Fibroblast of skin of left biceps (primary cell): ENCODE data around the gene TBCA.
"Not testable (repeated sequence)": the region's sequence is repeated elsewhere in the genome, so short reads cannot be mapped to it uniquely, and the experiment has no call there.

Experiments
- DNase-seq, 2 experiments: peaks; one replicate each; pipeline ENCODE4 v3.0.0-alpha.2; 2013; ENCODE audit warnings: low read depth in 2 of 2

Gene TBCA

DNA sequence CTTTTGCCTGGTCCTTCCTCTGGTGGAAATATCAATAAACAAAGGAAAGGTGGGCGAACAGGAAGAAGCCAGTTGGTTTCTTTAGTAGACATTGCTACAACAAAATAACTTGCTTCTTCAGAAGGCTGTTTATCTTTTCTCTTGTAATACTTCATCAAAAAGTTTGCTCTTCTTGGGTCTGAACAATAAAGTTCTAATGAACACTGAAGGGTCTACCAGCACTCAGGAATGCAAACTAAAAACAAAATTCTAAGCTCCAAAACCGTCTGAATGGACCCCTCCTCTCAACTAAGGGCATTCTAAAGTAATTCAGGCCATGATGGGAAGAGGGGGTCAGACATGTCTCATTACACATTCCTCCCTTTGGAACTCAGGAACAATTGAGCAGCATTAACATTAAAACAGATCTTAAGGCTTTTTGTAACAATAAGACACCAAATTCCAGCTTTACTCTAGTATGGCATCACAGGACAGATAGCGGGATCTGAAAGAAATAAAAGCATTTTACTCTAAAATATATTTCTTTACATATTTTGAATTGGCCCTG lies 2.3 kb downstream of the TBCA start:
- DNase-seq: no peak

DNA sequence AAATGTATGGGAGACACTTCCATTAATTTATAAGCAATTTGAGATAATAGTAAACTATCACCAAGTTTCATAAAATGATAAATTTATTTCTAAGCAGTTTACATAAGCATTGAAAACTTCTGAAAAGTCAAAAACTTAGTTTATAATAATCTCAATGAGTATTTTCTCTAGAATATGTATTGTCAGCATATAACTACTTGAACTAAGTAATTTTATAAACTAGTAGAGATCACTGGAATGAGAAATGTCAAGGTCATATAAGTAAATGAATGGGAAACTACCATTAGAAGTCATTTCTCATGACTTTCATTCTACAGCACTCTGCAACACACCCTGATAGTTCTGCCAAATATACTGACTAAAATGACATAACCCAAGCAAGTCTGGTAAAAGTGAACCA lies 3.4 kb downstream of the TBCA start:
- DNase-seq: no peak

DNA sequence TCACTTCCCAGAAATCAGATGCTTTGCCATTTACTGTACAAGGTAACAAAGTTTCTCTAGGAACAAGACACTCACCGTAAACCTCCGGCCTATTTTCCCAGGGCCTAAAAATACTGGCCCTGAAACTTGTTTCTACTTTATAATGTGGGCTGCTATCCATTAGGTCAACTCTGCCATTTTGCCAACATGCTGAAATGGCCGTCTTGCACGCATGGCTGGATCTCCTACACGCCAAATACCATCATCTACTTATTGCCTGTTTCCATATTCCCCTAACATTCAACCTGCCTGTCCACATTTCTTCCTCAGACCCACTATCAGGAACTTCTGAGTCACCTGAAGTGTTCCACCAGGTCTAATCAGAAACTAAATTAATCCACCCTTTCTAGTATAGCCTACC lies 4.7 kb downstream of the TBCA start:
- no peak for DNase-seq

DNA sequence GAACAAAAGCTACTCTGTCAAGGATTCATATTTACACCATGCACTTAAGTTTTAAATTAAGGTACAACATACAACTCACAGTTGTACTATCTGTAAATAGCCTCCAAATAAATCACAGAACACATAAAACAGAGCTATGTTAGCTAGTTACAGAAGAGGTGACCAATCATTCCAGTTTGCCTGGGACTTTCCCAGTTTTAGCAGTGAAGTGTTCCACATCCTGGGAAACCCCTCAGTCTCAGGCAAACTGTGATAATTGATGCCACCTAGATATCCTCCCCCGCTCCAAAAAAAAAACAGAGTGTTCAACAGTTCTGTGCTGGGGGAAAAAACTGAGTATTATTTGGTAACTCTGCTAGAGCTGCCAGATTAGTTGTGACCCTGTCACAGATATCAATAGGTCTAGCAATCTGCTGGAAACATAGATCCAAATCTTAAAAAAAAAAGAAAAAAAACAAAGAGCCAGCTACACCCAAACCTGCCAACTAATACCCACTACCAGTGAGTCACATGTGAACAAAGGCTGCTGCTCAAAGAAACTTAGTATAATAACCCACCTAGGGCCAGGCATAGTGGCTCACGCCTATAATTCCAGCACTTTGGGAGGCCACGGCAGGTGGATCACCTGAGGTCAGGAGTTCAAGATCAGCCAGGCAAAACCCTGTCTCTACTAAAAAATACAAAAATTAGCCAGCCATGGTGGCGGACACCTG lies 5.7 kb downstream of the TBCA start:
- DNase-seq: no peak

DNA sequence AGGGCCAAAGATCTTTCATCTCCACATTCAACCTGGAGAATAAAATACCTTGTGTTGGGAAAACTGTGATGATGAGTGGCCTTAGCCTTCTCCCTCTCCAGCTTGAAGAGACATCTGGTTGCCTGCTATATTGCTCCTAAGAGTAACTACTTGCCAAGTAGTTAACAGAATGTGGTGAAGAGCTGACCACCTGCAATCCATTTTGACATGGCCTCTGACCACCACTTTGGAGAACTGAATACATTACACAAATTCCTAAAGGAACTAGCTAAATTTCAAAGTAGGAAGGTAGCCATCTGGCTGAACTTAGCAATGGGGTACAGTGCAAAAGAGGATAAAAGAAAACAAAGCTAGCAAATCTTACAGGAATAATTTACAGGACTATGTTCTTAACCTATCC lies 7.2 kb downstream of the TBCA start:
- no peak for DNase-seq

DNA sequence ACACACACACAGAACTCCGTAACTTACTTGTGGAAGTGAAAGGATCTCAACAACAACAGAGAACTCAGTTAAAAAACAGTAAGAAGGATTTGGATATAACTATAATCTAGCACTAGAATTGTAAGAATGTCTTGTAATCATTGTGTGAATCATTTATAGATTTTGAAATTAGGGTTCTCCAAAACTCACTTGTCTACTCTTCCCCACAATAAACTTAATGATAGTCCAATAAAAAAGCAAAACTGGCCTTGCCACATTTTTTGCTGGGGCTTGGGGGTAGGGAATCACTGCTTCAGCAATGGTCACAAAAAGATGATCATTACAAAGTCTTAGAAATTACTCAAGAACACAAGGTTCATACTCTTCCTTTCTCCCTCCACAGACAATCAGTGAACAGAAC lies 8.8 kb downstream of the TBCA start:
- no peak for DNase-seq

DNA sequence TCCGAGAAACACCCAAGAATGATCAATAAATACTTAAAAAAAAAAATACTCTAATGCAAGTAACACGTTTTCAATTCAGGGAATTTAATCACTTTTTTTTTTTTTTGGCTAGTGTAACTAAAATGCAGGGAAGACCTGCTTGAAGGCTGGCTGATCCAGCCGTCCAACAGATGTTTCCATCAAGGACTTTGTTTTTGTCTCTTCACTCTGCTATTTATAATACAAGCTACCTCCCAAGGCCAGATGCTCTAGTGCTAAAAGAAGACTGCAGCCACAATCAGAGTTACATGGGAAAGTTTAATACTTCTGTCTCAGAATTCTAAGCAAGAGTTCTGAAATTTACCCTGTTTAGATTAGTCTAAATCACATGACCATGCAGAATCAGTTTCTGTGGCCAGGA lies 14.5 kb downstream of the TBCA start:
- no peak for DNase-seq

DNA sequence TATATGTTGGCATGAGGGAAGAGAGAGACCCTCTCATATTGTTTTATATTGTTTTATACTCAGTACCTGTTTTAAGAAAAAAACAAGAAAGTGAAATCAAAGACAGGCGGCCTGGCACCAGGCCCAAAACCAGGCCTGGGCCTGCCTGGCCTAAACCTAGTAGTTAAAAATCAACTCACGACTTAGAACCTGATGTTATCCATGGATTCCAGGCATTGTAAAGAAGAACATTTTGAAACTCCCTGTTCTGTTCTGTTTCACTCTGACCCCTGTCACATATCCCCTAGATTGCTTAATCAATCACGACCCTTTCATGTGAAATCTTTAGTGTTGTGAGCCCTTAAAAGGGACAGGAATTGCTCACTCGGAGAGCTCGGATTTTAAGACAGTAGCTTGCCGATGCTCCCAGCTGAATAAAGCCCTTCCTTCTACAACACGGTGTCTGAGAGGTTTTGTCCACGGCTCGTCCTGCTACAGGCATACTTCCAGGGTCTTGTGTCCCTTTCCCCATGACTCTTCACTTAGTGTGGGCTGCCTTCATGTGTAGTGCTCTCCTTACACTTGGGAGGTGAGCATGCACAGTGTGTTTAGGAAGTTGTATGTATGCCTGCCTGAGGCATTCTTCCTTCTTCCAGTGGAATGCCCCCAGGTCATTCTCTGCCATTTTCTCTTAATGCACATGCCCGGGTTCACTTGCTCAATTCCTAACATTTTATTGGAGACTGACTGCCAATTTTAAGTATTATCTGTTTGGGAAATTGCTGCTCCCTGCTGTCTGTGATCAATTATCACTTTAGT lies 17.8 kb downstream of the TBCA start:
- no peak for DNase-seq

DNA sequence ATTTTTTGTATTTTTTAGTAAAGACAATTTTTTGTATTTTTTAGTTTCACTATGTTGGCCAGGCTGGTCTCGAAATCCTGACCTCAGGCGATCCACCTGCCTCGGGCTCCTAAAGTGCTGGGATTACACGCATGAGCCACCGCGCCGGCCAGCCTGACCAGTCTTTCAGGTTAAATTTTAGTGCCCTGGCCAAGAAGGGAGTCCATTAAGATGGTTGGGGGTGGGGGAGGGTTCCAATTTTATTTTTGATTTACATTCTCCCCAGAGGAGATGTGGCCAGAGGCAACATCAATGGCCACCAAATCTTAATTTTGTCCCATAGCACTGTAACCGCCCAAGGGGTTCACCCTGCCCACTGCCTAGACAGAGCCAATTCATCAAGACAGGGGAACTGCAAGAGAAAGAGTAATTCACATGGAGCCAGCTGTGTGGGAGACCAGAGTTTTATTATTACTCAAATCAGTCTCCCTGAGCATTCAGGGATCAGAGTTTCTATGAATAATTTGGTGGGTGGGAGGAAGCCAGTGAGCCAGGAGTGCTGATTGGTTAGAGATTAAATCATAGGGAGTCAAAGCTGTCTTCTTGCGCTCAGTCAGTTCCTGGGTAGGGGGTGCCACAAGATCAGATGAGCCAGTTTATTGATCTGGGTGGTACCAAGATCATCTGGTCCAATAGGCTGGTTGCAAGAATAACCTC lies 24.7 kb downstream of the TBCA start:
- no peak for DNase-seq

DNA sequence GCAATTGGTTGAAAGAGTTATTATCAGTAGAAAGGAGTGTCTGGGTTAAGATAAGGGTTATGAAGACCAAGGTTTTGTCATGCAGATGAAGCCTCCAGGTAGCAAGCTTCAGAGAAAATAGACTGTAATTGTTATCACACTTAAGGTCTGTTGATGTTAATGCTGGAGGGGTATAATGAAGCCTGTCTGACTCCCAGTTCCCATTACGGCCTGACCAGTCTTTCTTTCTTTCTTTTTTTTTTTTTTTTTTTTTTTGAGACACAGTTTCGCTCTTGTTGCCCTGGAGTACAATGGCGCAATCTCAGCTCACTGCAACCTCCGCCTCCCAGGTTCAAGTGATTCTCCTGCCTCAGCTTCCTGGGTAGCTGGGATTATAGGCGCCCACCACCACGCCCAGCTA lies 25.2 kb downstream of the TBCA start:
- DNase-seq: not testable (repeated sequence)

DNA sequence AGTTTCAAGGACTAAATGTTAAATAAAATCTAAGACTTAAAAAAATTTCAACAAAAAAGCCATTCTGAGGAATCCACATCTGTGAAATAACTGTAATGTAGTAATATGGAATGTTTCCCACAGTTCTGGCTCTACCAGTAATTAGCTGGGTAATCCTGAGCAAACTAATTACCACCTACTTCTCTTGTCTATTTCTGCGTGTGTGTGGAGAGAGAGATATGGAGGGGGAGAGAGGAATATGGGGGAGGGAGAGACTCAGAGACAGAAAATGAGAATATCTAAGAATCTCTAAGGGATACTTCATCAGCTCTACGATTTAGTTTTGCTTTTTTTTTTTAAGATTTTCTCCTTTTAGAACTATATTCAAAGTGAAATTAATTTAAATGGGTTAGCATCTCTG lies 28.0 kb downstream of the TBCA start:
- no peak for DNase-seq

DNA sequence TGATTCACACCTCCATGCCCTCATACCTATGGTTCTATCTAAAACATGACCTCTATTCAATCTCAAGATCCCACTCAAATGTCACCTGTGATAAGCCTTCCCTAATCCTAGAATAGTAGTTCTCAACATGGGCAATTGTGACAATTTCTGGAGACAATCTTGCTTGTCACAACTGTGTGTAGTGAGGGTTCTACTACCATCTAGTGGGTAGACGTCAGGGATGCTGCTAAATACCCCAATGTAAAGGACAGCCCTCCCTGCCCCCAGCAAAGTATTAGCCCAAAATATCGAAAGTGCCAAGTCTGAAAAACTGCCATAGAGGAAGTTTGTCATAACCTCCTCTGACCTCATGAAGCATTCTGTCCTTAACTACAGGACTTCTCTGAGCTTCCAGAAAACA lies 32.0 kb downstream of the TBCA start:
- DNase-seq: no peak

DNA sequence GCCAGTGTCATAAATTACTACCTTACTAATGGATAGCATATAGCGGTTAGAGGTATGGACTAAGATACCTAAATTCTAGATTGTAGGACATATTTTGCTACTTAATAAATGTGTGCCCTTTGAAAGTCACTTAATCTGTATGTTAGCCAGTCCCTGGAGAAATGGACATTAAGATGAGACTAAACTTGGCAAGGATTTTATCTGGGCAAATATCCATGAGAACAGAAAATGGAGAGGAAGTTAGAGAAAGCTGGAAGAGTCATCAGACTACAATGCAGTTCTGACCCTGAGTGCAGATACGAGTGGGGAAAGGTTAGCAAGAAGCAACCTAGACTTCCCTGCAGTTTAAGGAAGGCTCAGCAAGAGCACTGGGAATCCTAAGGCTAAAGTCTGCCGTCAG lies 33.0 kb downstream of the TBCA start:
- DNase-seq: no peak

DNA sequence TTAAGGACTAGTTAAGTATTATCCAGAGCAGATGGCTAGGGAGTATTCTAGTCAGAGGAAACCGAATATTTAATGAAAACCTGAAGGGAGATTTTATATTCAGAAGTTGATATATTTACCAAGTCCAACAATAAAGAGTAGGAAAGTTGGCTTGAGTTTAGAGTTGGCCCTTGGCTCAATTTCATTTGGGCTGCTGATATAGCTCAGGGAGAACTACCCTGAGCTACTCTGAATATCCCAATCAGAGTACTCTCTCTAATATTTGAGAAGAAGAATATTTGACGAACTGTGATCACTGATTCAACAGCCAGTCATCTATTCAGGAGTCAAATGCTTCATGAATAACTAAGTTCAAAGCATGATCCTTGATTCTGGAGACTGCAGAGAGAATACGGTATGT lies 34.5 kb downstream of the TBCA start:
- no peak for DNase-seq

DNA sequence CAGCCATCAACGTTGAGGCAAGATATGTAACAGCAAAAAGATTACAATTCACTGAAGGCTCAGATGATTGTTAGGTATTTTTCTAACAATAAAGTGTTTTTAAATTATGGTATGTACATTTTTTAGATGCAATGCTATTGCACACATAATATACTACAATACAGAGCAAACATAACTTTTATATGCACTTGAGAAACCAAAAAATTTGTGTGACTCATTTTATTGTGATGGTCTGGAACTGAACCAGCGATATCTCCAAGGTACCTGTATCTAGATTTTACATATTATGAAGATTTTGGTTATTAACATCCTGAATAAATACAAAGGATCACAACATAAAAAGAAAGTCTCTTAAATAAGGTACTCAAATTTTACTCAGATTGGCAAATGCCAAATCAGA lies 41.3 kb downstream of the TBCA start:
- no peak for DNase-seq

DNA sequence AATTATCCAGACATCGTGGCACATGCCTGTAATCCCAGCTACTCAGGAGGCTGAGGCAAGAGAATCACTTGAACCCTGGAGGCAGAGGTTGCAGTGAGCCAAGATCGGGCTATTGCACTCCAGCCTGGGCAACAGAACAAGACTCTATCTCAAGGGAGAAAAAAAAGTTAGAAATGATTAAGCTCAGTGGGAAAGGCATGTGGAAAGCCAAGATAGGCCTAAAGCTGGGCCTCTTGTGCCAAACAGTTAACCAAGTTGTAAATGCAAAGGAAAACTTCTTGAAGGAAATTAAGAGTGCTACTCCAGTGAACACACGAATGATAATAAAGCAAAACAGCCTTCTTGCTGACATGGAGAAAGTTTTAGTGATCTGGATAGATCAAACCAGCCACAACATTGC lies 43.0 kb downstream of the TBCA start:
- no peak for DNase-seq

DNA sequence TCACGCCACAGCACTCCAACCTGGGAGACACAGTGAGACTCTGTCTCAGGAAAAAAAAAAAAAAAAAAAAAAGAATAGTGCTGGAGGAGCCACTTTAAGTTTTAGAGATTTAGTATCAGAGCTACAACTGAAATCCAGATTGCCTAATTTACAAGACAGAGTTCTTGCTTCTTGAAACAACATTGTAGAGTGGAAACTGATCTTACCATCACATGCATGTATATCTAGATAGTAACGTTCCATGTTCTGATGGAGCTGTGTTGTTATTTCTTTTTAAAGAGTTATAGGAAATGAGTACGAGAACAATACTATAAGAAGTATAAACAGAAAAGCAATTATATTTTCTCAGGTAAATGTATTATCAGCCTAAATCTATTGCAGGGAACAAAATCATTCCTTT lies 48.9 kb downstream of the TBCA start:
- DNase-seq: no peak

DNA sequence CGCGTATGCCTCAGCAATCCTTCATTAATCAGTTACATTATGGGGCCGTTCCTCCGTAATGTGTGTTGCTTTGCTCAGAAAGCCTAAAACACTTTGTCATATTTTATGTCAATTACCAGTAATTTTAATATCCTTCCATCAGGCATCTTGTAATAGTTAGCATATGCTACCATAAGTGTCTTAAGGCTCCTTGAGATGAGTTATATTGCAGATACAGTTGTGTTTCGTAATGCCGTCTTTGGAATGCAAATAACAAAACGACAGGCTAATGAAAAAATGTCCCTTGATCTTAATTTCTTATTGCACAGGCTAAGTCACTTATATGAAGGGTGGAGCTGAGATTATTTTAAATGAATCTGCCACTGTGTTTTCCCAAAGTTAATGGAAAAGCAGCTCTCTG lies 50.5 kb downstream of the TBCA start:
- DNase-seq: peak in 1 of 2 experiments; percentile 5

DNA sequence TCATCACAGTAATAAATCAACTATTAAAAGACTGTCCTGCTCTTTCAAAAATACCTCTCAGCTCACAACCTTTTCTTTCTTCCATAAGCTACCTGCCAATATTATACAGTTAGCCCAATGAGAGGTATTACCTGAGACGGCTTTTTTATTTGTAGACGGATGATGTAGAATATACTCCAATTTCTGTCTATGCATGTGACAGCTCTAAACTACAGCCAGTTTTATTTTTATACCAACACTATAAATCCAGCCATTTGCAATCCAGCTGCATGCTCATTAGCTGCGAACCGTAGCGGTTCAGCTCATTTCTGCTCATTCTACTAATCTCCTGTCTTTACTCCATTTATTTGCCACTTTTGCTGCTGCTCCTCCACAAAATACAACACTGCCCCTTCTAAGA lies 51.2 kb downstream of the TBCA start:
- no peak for DNase-seq

DNA sequence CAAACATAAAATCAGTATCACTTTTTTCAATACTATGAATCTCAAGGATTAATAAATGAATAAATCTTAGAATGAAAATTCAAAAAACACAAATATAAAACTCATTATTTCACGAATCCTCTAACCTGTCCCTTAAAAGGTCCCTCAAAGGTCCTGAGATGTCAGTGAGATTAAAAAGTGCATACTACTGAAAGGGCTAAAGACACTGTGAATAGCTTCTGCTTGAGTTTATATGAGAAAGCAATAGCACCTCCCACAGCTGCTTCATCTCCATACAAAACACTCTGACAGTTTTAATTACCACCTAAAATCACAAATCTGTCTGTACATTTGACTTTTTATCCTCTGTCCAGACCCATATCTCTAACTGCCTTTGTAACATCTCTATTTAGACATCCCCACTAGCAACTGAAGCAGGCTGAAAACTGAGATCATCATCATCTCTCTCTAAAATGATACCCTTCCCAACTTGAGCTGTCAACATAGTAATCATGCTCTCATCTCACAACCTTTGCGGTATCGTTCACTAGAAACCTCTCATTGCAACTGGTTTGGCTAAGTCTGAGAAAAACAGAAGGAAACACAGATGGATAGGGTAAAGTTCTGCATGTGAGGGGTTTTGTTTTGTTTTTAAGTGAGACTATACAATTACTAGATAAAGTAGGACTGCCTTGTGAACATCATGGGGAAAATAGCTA lies 56.3 kb downstream of the TBCA start:
- no peak for DNase-seq

DNA sequence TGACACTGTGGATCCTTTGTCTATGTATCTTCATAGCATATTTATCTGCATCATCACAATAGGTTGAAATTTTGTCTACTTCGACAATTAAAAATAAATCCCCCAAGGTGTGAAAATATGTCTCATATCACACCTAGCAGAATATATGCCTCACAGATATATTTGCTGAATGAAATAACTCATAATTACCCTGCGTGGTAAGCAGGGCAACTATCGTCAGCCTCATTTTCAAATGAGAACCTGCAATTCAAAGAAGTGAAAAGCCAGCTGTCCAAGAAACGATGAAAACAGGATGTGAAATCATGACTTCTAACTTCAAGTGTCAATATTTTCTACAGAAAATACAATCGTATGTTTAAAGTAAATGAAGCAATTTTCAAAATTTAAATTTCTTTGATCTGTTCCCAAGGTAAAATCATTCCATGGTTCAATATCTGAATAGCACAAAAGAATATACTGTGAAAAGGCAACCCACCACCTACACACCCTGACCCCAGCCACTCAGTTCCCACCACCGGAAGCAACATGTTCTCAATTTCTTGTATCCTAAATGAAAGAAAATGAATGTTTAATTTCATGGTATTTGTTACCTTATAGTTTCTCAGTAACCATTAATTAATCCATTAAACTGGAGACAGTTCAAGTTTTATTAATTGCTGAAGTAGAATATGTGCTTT lies 57.1 kb downstream of the TBCA start:
- DNase-seq: no peak
